SH-SY5Y (cell line): Measurements from ENCODE around the gene OTP.

Source experiments
- GATA2 ChIP-seq: IDR thresholded peaks from 2 replicates; pipeline ENCODE4 v1.6.1; 2011; ENCODE audit warnings: mild to moderate bottlenecking, low read depth, low read length
- GATA3 ChIP-seq: IDR thresholded peaks from 2 replicates; pipeline ENCODE4 v1.6.1; 2011; ENCODE audit warnings: low read depth, mild to moderate bottlenecking, low read length, moderate library complexity

OTP gene

GRCh38 chr5:77633709-77634108 lies 4.8 kb downstream of the OTP start:
- TF ChIP-seq GATA2 (no peak), GATA3 (no peak)

- TF ChIP-seq GATA3 (no peak), GATA2 (no peak)
Observed at GRCh38 chr5:77633207-77633675, 5.3 kb downstream of the OTP start.

GRCh38 chr5:77632526-77633206 lies 5.8 kb downstream of the OTP start:
- TF ChIP-seq GATA3 (no peak), GATA2 (no peak)

DNA sequence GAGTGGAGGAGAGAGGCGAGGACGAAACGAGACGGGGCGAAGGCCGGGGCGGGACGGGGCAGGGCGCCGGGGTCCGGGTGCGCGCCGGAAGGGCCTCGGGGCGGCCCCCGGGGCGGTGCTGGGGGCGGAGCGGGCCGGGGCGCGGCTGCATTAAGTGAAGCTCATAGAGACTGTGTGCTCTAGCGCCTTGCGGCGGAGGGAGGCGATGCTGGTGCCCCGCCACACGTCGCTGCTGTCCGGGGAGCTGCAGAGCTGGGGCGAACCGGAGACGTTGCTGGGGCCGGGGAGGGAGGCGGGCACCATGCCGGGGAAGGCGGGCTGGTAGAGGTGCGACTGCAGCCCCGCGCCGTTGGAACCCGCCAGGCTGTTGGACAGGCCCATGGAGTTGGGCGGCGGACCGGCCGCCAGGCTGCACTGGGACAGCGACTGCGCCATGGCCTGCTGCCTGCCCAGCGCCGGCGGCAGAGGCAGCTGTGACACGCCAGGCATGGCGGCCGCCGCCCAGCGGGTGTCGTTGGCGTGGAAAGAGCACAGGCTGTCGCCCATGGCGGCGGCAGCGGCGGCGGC lies 8.3 kb downstream of the OTP start:
- no peak for TF ChIP-seq GATA3
- TF ChIP-seq GATA2, result no peak

DNA sequence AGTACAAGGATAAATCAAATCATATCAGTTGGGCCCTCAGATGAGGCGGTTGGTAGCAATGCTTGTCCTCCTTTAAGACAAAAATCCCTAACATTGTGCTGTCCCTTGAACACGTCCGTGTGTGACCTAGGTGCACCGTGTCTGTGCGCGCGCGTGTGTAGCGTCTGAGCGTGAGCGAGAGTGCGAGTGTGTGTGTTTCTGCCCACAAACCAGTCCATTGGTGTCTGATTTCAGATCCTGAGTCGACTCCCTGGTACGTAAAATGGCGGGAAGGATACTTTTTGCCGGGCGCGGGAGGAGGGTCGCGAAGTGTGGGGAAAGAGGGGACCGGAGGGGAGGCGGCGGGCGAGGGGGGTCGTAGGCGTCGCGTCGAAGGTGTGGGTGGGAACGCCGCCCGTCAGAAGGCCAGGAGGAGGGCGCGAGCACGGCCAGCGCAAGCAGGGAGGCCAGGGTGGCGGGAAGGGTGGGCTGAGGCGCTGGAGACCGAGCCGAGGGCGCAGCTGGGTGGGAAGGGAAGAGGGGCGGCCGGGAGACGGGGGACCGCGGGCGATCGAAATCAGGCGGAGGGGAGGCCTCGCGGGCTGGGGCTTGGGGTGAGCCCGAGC lies 8.9 kb downstream of the OTP start:
- TF ChIP-seq GATA2, result no peak
- TF ChIP-seq GATA3, result no peak

DNA sequence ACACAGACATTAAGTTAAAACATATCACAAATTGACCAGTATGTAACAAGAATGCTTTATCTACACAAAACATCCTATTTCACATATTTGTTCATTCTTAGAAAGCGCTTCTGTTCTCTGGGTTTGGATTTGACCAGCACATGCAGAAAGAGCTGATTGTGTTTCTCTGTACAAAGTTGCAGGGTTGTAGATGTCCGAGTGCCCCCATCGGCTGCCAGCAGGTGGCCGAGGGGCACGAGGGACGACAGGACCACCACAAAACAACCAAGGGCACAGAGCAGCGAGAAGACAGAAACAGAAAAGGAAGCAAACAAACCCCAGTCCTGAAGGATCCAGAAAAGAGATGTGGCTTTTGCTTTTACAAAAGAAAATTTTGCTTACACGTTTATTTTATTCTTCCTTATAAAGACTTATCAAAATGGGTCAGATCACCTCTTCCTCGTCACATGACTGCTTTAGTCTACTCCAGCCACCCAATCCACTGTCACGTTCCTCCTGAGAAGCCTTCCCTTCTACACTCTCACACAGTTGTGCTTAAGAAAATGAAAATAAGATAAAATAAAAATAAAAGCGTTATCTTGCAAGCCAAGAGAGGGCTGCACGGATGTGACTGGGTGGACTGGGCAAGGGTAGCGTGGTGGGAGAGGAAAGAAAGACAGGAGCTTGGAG lies 9.5 kb downstream of the OTP start:
- TF ChIP-seq GATA2 (no peak), GATA3 (no peak)

DNA sequence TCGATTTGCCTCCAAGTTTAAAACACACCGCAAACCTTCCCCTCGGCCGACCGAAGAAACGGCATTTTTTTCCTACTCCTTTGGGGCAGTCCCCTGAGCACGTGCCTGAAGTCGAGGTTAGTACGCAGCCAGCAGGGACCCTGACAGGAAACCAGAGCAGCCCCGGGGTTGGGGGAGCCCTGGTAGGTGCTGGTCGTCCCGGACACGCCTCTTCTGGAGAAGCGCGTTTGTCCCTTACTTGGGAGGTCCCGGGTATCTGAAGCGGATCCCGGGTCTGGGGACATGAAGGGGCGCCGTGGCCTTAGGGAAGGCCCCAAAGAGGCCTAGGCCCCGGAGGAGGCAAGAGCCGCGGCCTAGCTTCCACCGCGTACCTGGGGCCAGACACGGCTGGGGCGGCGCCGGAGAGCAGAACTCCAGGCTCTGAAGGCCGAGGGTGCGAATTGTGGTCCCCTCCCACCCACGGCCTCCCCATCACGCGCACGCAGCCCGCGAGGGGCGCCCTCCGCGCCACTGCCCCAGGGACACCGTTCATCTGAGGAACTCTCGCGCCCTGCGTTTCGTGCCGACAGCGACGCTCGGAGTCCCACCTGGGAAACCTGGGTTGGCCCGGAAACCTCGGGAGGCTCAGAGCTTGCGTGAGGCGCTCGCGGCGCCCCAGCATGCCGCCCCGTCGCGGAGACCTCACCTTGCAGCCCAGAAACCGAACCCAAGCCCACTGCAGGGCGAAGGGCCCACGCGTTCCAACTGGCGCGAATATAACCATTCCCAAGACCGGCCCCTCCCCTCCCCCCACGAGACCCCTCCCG lies 10.4 kb downstream of the OTP start:
- TF ChIP-seq GATA2, result no peak
- no peak for TF ChIP-seq GATA3

DNA sequence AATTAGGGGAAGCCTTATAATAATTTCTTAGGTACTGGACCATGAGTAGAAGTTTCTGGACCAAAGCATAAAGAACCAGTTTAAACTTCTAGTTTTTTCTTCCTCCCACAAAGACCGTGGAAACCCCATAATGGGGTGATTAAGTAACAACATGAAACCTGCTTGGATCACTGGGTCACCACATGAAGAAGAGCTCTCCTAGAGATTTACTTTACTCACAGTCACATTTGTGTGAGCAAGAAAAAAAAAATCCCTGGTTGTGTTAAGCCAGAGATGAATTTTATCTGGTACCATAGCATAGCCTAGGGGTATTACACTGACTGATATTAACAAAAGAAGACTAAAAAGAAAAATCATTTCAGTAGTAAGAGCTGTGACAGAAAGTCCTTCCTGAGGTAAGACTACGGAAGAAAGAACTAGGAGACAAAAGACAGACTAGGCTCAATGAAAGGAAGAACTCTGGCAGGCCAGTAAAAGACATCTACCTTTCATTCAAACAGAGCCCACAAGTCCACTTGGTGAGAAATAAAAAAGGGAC lies 15.2 kb downstream of the OTP start:
- no peak for TF ChIP-seq GATA3
- TF ChIP-seq GATA2, result no peak

- TF ChIP-seq GATA3, result no peak
- TF ChIP-seq GATA2, result no peak
Observed at GRCh38 chr5:77621440-77621839, 17.1 kb downstream of the OTP start.

GRCh38 chr5:77620405-77620804 lies 18.1 kb downstream of the OTP start:
- no peak for TF ChIP-seq GATA3
- TF ChIP-seq GATA2, result no peak

DNA sequence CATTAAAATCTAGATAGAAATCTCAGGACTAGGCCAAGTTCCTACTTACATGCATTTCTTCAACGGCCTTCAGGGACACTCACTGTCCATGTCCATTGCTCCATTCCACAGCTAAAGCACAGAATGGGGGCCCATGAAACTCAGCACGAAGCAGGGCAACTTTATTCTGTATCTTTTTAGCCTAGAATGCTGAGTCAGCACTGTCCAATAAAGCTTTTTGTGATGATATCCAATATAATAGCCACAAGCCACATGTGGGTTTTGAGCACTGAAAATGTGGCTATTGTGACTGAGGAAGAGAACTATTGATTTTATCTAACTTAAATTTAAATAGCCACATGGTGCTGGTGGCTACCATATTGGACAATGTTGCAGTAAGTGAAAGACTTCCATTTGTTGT lies 21.6 kb downstream of the OTP start:
- TF ChIP-seq GATA2 (no peak), GATA3 (no peak)

DNA sequence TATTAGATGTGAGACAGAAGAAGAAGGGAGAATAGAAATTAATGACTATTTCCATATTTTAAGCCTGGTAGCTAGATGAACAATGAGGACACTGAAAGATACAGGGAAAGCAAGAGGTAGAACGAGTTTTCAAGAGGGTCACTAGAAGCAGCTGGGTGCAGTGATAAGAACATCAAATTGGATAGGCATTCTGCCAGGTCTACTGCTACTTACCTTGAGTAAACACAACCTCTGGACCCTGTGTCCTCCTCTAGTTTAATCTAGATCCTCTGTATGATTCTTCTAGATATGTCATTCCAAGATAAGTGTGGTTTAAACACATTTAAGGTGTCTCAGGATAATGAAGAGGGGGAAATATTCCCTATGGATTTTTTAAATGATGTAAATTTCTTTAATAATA lies 31.2 kb downstream of the OTP start:
- no peak for TF ChIP-seq GATA3
- TF ChIP-seq GATA2, result no peak

- TF ChIP-seq GATA3, result no peak
- no peak for TF ChIP-seq GATA2
Observed at GRCh38 chr5:77606279-77606678, 32.2 kb downstream of the OTP start.

- TF ChIP-seq GATA3, result no peak
- no peak for TF ChIP-seq GATA2
Observed at GRCh38 chr5:77599679-77600078, 38.8 kb downstream of the OTP start.
